ENCODE data around the gene ZNRF3.

The ZNRF3 gene

GRCh38 chr22:28899199-28899853, 16.0 kb downstream of the ZNRF3 start:
- TF ChIP-seq RAD21 (IDR thresholded peaks at IDR 0.05; ENCODE audit: low read depth) = no peak
- TF ChIP-seq YY1 (IDR thresholded peaks at IDR 0.05; ENCODE audit: low read depth) = no peak
- TF ChIP-seq EP300 (IDR thresholded peaks at IDR 0.05; ENCODE audit: borderline replicate concordance) = no peak
- no peak for TF ChIP-seq REST (IDR thresholded peaks at IDR 0.05; ENCODE audit: low read depth)
- no peak for TF ChIP-seq USF1 (IDR thresholded peaks at IDR 0.05)
- TF ChIP-seq MAX (IDR thresholded peaks at IDR 0.05) = no peak
- no peak for TF ChIP-seq CEBPB (IDR thresholded peaks at IDR 0.05)
- no peak for TF ChIP-seq TEAD4 (IDR thresholded peaks at IDR 0.05)
- TF ChIP-seq NFIC (IDR thresholded peaks at IDR 0.05) = no peak
- TF ChIP-seq ZBTB7A (IDR thresholded peaks at IDR 0.05; ENCODE audit: low read depth) = no peak
- no peak for TF ChIP-seq EGR1 (IDR thresholded peaks at IDR 0.05)
- no peak for TF ChIP-seq FOXM1 (IDR thresholded peaks at IDR 0.05; ENCODE audit: borderline replicate concordance, low read depth)
- TF ChIP-seq TAF1 (IDR thresholded peaks at IDR 0.05; ENCODE audit: low read depth) = no peak
- no peak for TF ChIP-seq TCF12 (IDR thresholded peaks at IDR 0.05; ENCODE audit: low read depth)
- no peak for TF ChIP-seq CREB1 (IDR thresholded peaks at IDR 0.05; ENCODE audit: low read depth)

GRCh38 chr22:28900379-28900925, 17.1 kb downstream of the ZNRF3 start:
- TF ChIP-seq TEAD4 (IDR thresholded peaks at IDR 0.05) (no peak), CEBPB (IDR thresholded peaks at IDR 0.05) (no peak), EP300 (IDR thresholded peaks at IDR 0.05; ENCODE audit: borderline replicate concordance) (no peak), MAX (IDR thresholded peaks at IDR 0.05) (no peak), YY1 (IDR thresholded peaks at IDR 0.05; ENCODE audit: low read depth) (no peak), NFIC (IDR thresholded peaks at IDR 0.05) (no peak), TCF12 (IDR thresholded peaks at IDR 0.05; ENCODE audit: low read depth) (no peak), FOXM1 (IDR thresholded peaks at IDR 0.05; ENCODE audit: borderline replicate concordance, low read depth) (no peak), CREB1 (IDR thresholded peaks at IDR 0.05; ENCODE audit: low read depth) (no peak), REST (IDR thresholded peaks at IDR 0.05; ENCODE audit: low read depth) (no peak), EGR1 (IDR thresholded peaks at IDR 0.05) (no peak), ZBTB7A (IDR thresholded peaks at IDR 0.05; ENCODE audit: low read depth) (no peak), TAF1 (IDR thresholded peaks at IDR 0.05; ENCODE audit: low read depth) (no peak), RAD21 (IDR thresholded peaks at IDR 0.05; ENCODE audit: low read depth) (no peak), USF1 (IDR thresholded peaks at IDR 0.05) (no peak)

- no peak for TF ChIP-seq USF1 (IDR thresholded peaks at IDR 0.05)
- TF ChIP-seq EGR1 (IDR thresholded peaks at IDR 0.05) = no peak
- no peak for TF ChIP-seq CEBPB (IDR thresholded peaks at IDR 0.05)
- TF ChIP-seq RAD21 (IDR thresholded peaks at IDR 0.05; ENCODE audit: low read depth) = no peak
- no peak for TF ChIP-seq YY1 (IDR thresholded peaks at IDR 0.05; ENCODE audit: low read depth)
- no peak for TF ChIP-seq TCF12 (IDR thresholded peaks at IDR 0.05; ENCODE audit: low read depth)
- no peak for TF ChIP-seq ZBTB7A (IDR thresholded peaks at IDR 0.05; ENCODE audit: low read depth)
- no peak for TF ChIP-seq TAF1 (IDR thresholded peaks at IDR 0.05; ENCODE audit: low read depth)
- no peak for TF ChIP-seq REST (IDR thresholded peaks at IDR 0.05; ENCODE audit: low read depth)
- no peak for TF ChIP-seq FOXM1 (IDR thresholded peaks at IDR 0.05; ENCODE audit: borderline replicate concordance, low read depth)
- TF ChIP-seq EP300 (IDR thresholded peaks at IDR 0.05; ENCODE audit: borderline replicate concordance) = no peak
- no peak for TF ChIP-seq NFIC (IDR thresholded peaks at IDR 0.05)
- no peak for TF ChIP-seq MAX (IDR thresholded peaks at IDR 0.05)
These were observed 19.1 kb downstream of the ZNRF3 start for GRCh38 chr22:28902490-28902889.

All from Ishikawa (cell line).